OCI-LY7 (cell line): ENCODE measurements around the gene VANGL1. TPM values are rescaled to one million over a fixed set of nuclear protein-coding genes. Genes with fewer than 3 reads are reported as not detected.

Source experiments
- BruUV-seq: library from RNA; stranded (reverse); fragments of 400-500 nt; replicated peaks from 2 replicates; lab custom pipeline; 2021; lab: Mats Ljungman, UMichigan
- CTCF ChIA-PET: fragments of 300-600 bp; sonication (Branson Sonifier 250); formaldehyde crosslinking; loops from one replicate; lab custom pipeline; 2022; ENCODE audit warnings: antibody characterized with exemption; ENCODE audit not compliant: unreplicated experiment; lab: Charles Lee
- POLR2A ChIA-PET: fragments of 300-600 bp; sonication (Branson Sonifier 250); formaldehyde crosslinking; loops from one replicate; lab custom pipeline; 2022; ENCODE audit warnings: antibody characterized with exemption; lab: Charles Lee
- DNase-seq: peaks from one replicate; pipeline ENCODE4 v3.0.0-alpha.2; 2015; ENCODE audit warnings: low spot score
- H2AFZ ChIP-seq: fragments of 200-600 bp; sonication (generic), shearing (Covaris generic); 2 replicates; pipeline ENCODE4 v1.6.1; 2014; ENCODE audit warnings: mild to moderate bottlenecking, antibody characterized with exemption, low read length, moderate library complexity
- H3K27ac ChIP-seq: fragments of 200-600 bp; sonication (generic); 2 replicates; pipeline ENCODE4 v1.5.1; 2014; ENCODE audit warnings: mixed run types, low read depth, mild to moderate bottlenecking, moderate library complexity, low read length, inconsistent platforms; ENCODE audit not compliant: poor library complexity, severe bottlenecking
- H3K36me3 ChIP-seq: fragments of 200-600 bp; sonication (generic); 2 replicates; pipeline ENCODE4 v1.6.1; 2014; ENCODE audit warnings: mild to moderate bottlenecking, antibody characterized with exemption, low read length, moderate library complexity, mixed read lengths; ENCODE audit not compliant: insufficient read depth
- H3K4me1 ChIP-seq: fragments of 200-600 bp; sonication (generic); 2 replicates; pipeline ENCODE4 v1.5.1; 2014; ENCODE audit warnings: mild to moderate bottlenecking, low read length; ENCODE audit not compliant: insufficient read depth, poor library complexity, severe bottlenecking
- H3K4me2 ChIP-seq: fragments of 200-600 bp; sonication (generic); 2 replicates; pipeline ENCODE4 v1.6.1; 2014; ENCODE audit warnings: mild to moderate bottlenecking, low read length
- H3K4me3 ChIP-seq: fragments of 200-600 bp; sonication (generic); 2 replicates; pipeline ENCODE4 v1.5.1; 2014; ENCODE audit warnings: mild to moderate bottlenecking, low read depth, low read length; ENCODE audit not compliant: poor library complexity, severe bottlenecking
- H3K79me2 ChIP-seq: fragments of 200-600 bp; sonication (generic); 2 replicates; pipeline ENCODE4 v1.6.1; 2016; ENCODE audit warnings: low read depth, mild to moderate bottlenecking, low read length, moderate library complexity, mixed read lengths; ENCODE audit not compliant: insufficient read depth
- H3K9me2 ChIP-seq: fragments of 200-600 bp; sonication (generic); 2 replicates; pipeline ENCODE4 v1.6.1; 2016; ENCODE audit warnings: mild to moderate bottlenecking, low read length, mixed read lengths; ENCODE audit not compliant: insufficient read depth
- H3K9me3 ChIP-seq: fragments of 200-600 bp; sonication (generic); 2 replicates; pipeline ENCODE4 v1.6.1; 2014; ENCODE audit warnings: mild to moderate bottlenecking, mixed run types, low read length, mixed read lengths
- H4K20me1 ChIP-seq: fragments of 200-600 bp; sonication (generic); 2 replicates; pipeline ENCODE4 v1.6.1; 2014; ENCODE audit warnings: mild to moderate bottlenecking, antibody characterized with exemption, low read length, moderate library complexity, mixed read lengths; ENCODE audit not compliant: insufficient read depth
- EZH2phosphoT487 ChIP-seq: fragments of 200-600 bp; sonication (generic); IDR thresholded peaks from 2 replicates; pipeline ENCODE4 v1.6.1; 2018; ENCODE audit warnings: low read depth, borderline replicate concordance, mild to moderate bottlenecking, mixed run types, antibody characterized with exemption, low read length, moderate library complexity, mixed read lengths
- intact Hi-C: fragments of 100-400 bp; cut with micrococcal nuclease; formaldehyde crosslinking; loops from one replicate; pipeline ENCODE4 v1.10.0; 2022; ENCODE audit not compliant: unreplicated experiment
- total RNA-seq, 2 experiments: library from RNA; depleted of rRNA in 1 of 2; stranded (reverse); fragments of >200 nt in 1 of 2; shearing (Covaris generic) in 1 of 2; gene quantifications; 2 replicates each; pipeline ENCODE4 v1.2.3, GENCODE V29; 2014 to 2022
- TF ChIP-seq, protein P1 (sequence below): fragments of 200-600 bp; sonication (generic); conservative IDR thresholded peaks from 2 replicates; pipeline ENCODE4 v1.5.1; 2014; ENCODE audit warnings: mild to moderate bottlenecking, antibody characterized with exemption, low read length, moderate library complexity, mixed read lengths

VANGL1 gene
- total RNA-seq, 2 experiments from 2014 or later, result 1.2 TPM; not detected in 1

DNA sequence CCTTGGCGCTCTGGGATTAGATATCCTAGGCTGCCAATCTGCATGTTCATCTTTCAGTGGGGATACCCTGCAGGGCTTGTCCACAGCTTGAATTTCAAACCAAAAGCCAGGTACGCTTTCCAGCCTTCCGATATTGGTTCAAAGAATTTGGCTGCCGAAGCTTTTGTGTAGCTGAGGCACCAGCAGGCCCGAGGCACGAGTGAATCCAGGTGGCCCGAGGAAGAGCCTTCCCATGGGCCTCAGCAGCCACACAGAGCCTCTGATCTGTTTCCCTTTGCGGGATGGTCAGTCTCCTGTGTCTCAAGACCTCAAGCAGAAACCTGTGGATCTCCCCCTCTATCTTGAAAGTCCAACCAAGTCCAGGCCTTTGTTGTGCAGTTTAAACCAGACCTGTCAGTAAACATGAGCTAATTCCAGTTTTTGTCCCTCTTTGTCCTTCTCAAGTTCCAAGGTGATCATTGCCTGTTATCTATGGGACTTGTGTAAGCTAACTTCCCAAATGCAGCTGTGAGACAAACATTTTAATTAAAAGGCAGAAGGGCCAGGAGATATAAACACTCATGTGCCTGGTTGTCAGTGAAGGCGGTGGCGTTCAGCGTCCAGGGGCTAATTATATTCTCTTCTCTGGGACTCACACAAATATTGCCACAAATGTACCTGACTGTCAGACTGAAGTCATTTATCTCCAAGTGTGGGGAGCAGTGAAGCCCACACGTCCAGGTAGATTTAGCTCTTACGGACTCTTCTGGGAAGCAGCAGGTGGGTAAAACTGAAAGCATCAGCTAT, 30.6 kb downstream of the VANGL1 start:
- Histone ChIP-seq H3K79me2 (no peaks in the 10 kb centered on the region), H4K20me1 (no peaks in the 10 kb centered on the region), H3K4me2 (no peak overlapping the region), H3K27ac (no peak overlapping the region), H3K4me3 (no peak overlapping the region), H3K4me1 (no peaks in the 10 kb centered on the region), H3K36me3 (no peaks in the 10 kb centered on the region), H2AFZ (no peak overlapping the region), H3K9me3 (no peaks in the 10 kb centered on the region), H3K9me2 (no peaks in the 10 kb centered on the region)
- POLR2A ChIA-PET, result interaction anchor here (0.6 kb wide), 1 partner anchor 292 kb away, joined by 3 read pairs; no protein-coding TSS in a partner anchor
- no peak for DNase-seq
- no TSS peak for BruUV-seq
- CTCF ChIA-PET, result no interaction called here
- no peak for TF ChIP-seq EZH2phosphoT487
- TF ChIP-seq, protein P1, sequence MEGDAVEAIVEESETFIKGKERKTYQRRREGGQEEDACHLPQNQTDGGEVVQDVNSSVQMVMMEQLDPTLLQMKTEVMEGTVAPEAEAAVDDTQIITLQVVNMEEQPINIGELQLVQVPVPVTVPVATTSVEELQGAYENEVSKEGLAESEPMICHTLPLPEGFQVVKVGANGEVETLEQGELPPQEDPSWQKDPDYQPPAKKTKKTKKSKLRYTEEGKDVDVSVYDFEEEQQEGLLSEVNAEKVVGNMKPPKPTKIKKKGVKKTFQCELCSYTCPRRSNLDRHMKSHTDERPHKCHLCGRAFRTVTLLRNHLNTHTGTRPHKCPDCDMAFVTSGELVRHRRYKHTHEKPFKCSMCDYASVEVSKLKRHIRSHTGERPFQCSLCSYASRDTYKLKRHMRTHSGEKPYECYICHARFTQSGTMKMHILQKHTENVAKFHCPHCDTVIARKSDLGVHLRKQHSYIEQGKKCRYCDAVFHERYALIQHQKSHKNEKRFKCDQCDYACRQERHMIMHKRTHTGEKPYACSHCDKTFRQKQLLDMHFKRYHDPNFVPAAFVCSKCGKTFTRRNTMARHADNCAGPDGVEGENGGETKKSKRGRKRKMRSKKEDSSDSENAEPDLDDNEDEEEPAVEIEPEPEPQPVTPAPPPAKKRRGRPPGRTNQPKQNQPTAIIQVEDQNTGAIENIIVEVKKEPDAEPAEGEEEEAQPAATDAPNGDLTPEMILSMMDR, result no peak
- intact Hi-C loops, result no loop called here

DNA sequence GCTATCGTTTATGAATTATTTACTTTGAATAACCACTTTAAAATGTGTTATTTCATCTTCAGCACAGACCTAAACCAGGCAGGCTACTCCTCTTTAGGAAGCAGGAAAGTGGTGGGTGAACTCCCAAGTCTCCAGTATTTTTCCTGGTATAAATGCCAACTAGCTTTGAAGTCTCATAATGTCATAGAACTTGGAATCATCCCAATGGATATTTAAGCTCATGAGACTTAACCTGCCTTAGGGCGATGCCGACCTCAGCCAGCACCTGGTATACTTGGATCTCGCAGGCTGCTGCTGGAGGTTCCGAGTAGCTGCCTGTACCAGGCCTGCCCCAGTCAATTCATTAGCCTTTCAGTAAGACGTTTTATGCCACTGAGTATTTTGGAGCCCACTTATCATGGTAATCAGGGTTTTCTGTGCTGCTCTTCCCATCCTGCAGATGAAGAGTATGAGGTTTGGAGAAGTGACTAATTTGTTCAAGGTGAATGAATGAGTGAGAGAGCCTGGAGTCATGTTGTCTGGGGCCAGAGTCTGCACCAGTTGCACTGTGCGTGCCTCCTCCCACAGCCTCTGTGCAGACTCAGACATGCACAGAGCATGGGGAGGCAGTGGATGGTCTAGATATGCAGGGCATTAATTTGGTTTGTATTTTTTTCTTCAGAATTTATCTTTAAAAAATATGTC, 34.9 kb downstream of the VANGL1 start:
- no TSS peak for BruUV-seq
- H4K20me1 ChIP-seq, result no peaks in the 10 kb centered on the region
- intact Hi-C loops, result no loop called here
- H2AFZ ChIP-seq, result no peak overlapping the region
- no peaks in the 10 kb centered on the region for H3K79me2 ChIP-seq
- ChIA-PET CTCF (no interaction called here), POLR2A (no interaction called here)
- H3K27ac ChIP-seq, result no peak overlapping the region
- no peak overlapping the region for H3K4me3 ChIP-seq
- H3K9me3 ChIP-seq, result no peaks in the 10 kb centered on the region
- no peaks in the 10 kb centered on the region for H3K4me1 ChIP-seq
- TF ChIP-seq, protein P1, result no peak
- no peak for TF ChIP-seq EZH2phosphoT487
- no peaks in the 10 kb centered on the region for H3K36me3 ChIP-seq
- DNase-seq, result no peak
- no peaks in the 10 kb centered on the region for H3K9me2 ChIP-seq
- H3K4me2 ChIP-seq, result no peak overlapping the region

- Histone ChIP-seq H3K4me2 (no peak overlapping the region), H3K4me1 (no peaks in the 10 kb centered on the region), H4K20me1 (no peaks in the 10 kb centered on the region), H3K9me2 (no peaks in the 10 kb centered on the region), H3K9me3 (no peaks in the 10 kb centered on the region), H3K4me3 (no peak overlapping the region), H3K36me3 (no peaks in the 10 kb centered on the region), H3K27ac (no peak overlapping the region), H3K79me2 (no peaks in the 10 kb centered on the region), H2AFZ (no peak overlapping the region)
- intact Hi-C loops, result no loop called here
- no peak for TF ChIP-seq EZH2phosphoT487
- TF ChIP-seq, protein P1, result no peak
- DNase-seq, result no peak
- ChIA-PET POLR2A (no interaction called here), CTCF (no interaction called here)
- no TSS peak for BruUV-seq
Measured at GRCh38 chr1:115677182-115677555, 35.4 kb downstream of the VANGL1 start.
